ENCODE measurements around the gene USP22. TPM values are rescaled to one million over a fixed set of nuclear protein-coding genes. Genes with fewer than 3 reads are reported as not detected.

USP22 gene
- total RNA-seq, 1 experiment from 2014 or later: 167 TPM

DNA sequence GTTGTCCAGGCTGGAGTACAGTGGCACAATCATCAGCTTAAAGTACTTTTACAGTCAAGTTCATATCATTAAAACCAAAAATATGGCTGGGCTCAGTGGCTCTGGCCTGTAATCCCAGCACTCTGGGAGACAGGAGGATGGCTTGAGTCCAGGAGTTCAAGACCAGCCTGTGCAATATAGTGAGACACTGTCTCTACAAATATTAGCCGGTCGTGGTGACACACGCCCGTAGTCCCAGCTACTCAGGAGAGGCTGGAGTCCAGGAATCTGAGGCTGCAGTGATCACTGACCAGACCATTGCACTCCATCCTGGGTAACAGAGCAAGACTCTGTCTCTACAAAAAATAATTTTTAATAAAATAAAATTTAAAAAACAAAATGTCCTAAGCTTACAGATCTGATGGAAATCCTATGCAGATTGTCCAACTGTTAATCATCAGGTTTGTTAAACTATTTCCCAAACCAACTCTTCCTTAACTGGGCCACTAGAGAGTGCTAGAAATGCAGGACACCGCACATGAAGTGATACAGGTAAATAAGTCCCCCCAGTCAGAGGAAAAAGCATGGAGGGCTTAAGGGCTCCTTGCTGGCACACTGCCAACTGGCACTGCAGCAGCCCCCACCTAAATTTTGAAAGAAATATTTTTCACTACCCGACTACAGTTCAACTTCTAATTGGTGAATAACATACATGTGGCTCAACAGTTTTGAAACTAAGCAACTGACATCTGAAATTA is 2.8 kb downstream of the USP22 start:
- Histone ChIP-seq H3K9me3 (replicated peaks) (no peaks in the 10 kb centered on the region), H3K27ac (no peak overlapping the region), H3K27me3 (replicated peaks) (no peaks in the 10 kb centered on the region), H3K4me1 (replicated peaks) (peaks cover 42% of the 10 kb centered on the region), H3K4me3 (peak overlapping the region; percentile 99), H3K36me3 (peaks cover 55% of the 10 kb centered on the region)
- DNase-seq (ENCODE audit: low read depth in 1 of 2, low spot score in 2 of 2): peak in 1 of 2 experiments; percentile 34

DNA sequence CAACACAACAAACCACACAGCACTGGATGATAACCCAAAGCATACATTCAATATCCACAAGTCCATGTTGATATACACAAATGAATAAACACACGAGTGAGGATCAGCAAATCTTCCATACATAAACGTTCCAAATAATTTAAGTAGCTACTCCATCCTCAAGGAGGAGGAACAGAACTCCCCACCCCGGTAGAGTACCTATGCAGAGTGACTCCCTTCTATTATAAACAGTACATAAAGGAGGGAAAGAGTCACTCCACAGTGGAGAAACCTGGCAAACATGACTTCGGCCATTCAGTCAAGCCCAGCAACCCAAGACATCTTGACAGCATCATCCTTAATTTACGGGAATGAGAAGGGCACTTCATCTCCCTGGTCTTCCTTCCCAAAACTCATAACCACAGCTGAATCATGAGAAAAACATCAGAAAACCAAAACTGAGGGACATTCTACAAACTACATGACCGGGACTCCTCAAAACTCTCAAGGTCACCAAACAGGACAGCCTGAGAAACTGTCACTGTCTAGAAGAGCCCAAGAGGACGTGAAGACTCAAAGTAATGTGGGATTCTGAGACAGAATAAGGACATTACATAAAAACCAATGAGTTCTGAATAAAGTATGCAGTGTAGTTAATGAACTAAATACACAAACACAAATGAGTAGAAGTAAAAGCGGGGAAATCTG is 5.6 kb downstream of the USP22 start:
- no peak for DNase-seq (ENCODE audit: low read depth in 1 of 2, low spot score in 2 of 2)
- H3K27ac ChIP-seq: no peak overlapping the region
- H3K9me3 ChIP-seq (replicated peaks): no peaks in the 10 kb centered on the region
- no peak overlapping the region for H3K4me3 ChIP-seq
- no peaks in the 10 kb centered on the region for H3K27me3 ChIP-seq (replicated peaks)
- peaks cover 56% of the 10 kb centered on the region for H3K36me3 ChIP-seq
- peaks cover 59% of the 10 kb centered on the region for H3K4me1 ChIP-seq (replicated peaks)

DNA sequence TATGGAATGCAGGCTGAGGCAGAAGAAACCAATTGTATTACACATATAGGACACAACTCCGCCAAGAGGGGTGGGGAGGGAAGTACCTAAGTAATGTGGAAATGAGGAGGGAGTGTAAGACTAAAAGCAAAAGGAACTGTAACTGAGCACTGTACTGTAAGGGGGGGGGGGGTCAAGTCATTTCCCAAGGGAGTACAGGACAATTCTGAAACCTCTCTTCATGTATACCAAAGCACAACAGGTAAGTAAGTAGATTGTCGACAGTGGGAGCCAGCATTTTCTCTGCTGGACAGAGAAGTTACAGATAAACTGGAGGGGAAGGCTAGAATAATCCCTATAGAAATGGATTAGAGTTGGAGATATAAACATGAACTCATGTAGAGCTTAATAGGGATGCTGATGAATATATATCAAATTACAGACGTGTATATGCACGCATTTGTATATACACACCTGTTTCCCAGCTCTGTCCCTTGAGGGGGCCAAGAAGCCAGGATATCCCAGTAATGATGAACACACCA is 6.4 kb downstream of the USP22 start:
- Histone ChIP-seq H3K27ac (no peak overlapping the region), H3K27me3 (replicated peaks) (no peaks in the 10 kb centered on the region), H3K4me3 (no peak overlapping the region), H3K36me3 (peaks cover 57% of the 10 kb centered on the region), H3K4me1 (replicated peaks) (peaks cover 65% of the 10 kb centered on the region), H3K9me3 (replicated peaks) (no peaks in the 10 kb centered on the region)
- DNase-seq (ENCODE audit: low read depth in 1 of 2, low spot score in 2 of 2): no peak

DNA sequence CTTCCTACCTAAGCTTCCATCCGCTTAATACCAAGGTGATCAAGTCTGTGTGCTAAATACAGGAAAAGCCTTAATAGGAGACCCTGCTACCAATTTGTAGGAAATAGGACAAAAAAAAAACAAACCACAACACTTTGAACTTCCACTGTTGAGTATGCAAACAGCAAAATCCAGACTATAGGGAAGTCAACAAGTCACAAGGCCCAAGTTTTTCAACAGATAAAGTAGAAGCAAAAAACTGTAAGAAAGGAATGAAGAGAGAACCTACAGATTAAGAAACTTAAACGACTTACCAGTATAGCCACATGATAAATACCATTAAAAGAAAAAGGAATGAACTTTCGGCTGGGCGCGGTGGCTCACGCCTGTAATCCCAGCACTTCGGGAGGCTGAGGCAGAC is 7.4 kb downstream of the USP22 start:
- no peak for DNase-seq (ENCODE audit: low read depth in 1 of 2, low spot score in 2 of 2)
- H3K36me3 ChIP-seq: peaks cover 54% of the 10 kb centered on the region
- H3K27ac ChIP-seq: peak overlapping the region; percentile 72
- H3K27me3 ChIP-seq (replicated peaks): no peaks in the 10 kb centered on the region
- no peaks in the 10 kb centered on the region for H3K9me3 ChIP-seq (replicated peaks)
- H3K4me1 ChIP-seq (replicated peaks): peaks cover 59% of the 10 kb centered on the region
- no peak overlapping the region for H3K4me3 ChIP-seq

DNA sequence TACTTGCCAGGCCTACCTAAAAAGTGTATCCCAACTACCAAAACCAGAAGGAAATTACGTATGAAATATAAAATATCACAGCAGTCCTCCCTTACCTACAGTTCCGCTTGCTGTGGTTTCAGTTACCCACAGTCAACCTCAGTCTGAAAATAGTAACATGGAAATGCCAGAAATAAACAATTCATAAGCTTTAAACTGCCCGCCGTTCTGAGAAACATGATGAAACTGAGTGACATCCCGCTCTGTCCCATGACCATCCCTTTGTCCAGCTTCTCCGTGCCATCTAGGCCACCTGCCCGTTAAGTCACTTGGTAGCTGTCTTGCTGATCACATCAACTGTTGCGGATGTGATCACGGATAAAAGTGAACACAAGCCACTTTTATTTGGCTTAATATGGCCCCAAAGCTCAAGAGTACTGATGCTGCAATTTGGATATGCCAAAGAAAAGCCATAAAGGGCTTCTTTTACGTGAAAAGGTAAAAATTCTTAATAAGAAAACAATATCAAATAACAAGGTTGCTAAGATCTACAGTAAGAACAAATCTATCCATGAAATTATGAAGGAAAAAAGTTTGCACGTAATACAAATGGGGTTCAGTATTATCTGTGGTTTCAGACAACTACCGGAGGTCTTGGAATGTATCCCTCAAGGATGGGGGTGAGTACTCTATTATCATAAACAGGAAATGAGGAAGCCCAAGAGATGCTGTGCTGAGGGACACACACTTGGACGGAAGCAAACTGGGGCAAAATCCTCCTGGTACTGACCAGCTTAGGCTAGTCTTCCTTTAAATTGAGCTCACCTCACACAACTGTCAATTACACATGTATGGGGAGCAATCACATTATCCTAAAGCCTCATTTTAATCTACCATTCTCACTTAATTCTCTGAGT is 8.2 kb downstream of the USP22 start:
- Histone ChIP-seq H3K27me3 (replicated peaks) (no peaks in the 10 kb centered on the region), H3K4me3 (no peak overlapping the region), H3K9me3 (replicated peaks) (no peaks in the 10 kb centered on the region), H3K36me3 (peaks cover 55% of the 10 kb centered on the region), H3K4me1 (replicated peaks) (peaks cover 64% of the 10 kb centered on the region), H3K27ac (peak overlapping the region; percentile 72)
- DNase-seq (ENCODE audit: low read depth in 1 of 2, low spot score in 2 of 2): peak in 1 of 2 experiments; percentile 47

DNA sequence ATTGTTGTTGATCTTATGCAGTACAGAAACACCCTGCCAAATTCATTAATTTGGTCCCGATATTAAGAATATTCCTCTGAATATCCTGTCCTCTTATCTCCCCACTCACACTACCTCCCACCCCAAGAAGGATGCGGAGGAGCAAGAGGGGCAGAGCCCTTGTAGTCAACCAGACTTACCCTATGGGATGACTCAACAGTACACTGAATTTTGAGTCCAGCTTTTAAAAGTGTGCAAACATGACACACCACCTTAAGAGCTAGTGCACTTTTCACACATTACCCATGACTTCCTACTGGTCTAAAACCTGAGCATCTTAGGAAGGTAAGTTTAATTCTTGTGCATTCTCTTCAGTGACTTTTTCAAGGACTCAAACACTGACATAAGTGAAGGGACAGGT is 9.5 kb downstream of the USP22 start:
- no peaks in the 10 kb centered on the region for H3K27me3 ChIP-seq (replicated peaks)
- peaks cover 52% of the 10 kb centered on the region for H3K36me3 ChIP-seq
- H3K4me3 ChIP-seq: no peak overlapping the region
- peaks cover 76% of the 10 kb centered on the region for H3K4me1 ChIP-seq (replicated peaks)
- no peaks in the 10 kb centered on the region for H3K9me3 ChIP-seq (replicated peaks)
- H3K27ac ChIP-seq: peak overlapping the region; percentile 72; the same call in 1 of the 2 replicates
- DNase-seq (ENCODE audit: low read depth in 1 of 2, low spot score in 2 of 2): no peak

DNA sequence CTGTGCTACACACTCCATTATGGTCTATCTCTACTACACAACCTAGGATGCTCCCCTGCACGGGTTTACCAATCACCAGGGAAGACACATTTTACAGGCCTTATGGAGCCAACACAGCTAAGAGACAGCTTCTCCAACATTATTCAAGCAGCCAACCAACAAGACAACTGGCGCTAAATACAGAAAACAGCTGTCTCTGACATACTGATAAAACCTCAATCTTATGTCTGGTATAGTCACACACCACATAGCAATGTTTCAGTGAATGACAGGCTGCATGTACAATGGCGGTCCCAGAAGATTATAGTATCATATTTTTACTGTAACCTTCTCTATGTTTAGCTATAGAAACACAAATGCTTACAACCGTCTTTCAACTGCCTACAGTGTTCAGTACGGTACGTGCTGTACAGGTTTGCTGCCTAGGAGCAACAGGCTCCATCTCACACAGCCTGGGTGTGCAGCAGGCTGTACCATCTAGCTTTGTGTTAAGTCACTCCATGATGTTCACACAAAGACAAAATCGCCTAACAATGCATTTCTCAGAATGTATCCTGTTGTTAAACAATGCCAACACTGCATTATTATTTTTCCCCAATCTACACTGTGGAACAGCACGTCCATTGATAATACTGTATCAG is 10.9 kb downstream of the USP22 start:
- no peak for DNase-seq (ENCODE audit: low read depth in 1 of 2, low spot score in 2 of 2)
- Histone ChIP-seq H3K36me3 (peaks cover 52% of the 10 kb centered on the region), H3K9me3 (replicated peaks) (no peaks in the 10 kb centered on the region), H3K27ac (no peak overlapping the region), H3K27me3 (replicated peaks) (no peaks in the 10 kb centered on the region), H3K4me3 (no peak overlapping the region), H3K4me1 (replicated peaks) (peaks cover 77% of the 10 kb centered on the region)

DNA sequence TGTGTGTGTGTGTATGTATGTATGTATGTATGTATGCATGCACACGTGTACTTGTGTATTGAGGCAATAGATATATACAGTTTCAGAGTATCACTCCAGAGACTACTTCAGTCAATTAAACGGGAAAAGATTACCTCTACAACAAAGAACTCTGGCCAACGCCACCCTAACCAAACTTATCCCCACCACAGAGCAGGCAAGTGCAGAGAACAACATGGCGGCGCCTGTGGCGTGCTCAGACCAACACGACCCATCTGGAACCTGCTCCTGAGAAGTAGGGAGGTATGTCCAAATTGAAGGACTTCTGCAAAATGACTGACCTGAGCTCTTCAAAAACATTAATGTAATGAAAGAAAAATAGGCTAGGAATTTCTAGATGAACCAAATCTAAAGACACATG is 12.4 kb downstream of the USP22 start:
- Histone ChIP-seq H3K27me3 (replicated peaks) (no peaks in the 10 kb centered on the region), H3K9me3 (replicated peaks) (no peaks in the 10 kb centered on the region), H3K36me3 (peaks cover 58% of the 10 kb centered on the region), H3K27ac (peak overlapping the region; percentile 67; the same call in 1 of the 2 replicates), H3K4me1 (replicated peaks) (peaks cover 73% of the 10 kb centered on the region), H3K4me3 (no peak overlapping the region)
- no peak for DNase-seq (ENCODE audit: low read depth in 1 of 2, low spot score in 2 of 2)

DNA sequence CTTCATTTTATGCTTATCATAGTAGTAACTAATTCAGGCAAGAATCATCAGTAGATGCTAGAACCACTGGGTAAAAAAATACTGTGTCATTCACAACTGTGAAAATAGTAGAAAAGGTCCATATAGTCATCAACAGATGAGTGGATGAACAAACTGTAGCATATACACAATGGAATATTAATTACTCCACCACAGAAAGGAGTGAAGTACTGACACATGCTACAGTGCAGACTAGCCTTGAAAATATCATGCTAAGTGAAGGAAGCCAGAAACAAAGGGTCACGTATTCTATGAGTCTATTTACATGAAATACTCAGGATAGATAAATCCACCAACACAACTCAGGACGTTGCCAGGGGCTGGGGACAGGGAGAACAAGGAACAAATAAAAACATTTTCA is 13.3 kb downstream of the USP22 start:
- Histone ChIP-seq H3K4me3 (no peak overlapping the region), H3K27me3 (replicated peaks) (no peaks in the 10 kb centered on the region), H3K36me3 (peaks cover 66% of the 10 kb centered on the region), H3K27ac (peak overlapping the region; percentile 67), H3K4me1 (replicated peaks) (peaks cover 73% of the 10 kb centered on the region), H3K9me3 (replicated peaks) (no peaks in the 10 kb centered on the region)
- DNase-seq (ENCODE audit: low read depth in 1 of 2, low spot score in 2 of 2): no peak

DNA sequence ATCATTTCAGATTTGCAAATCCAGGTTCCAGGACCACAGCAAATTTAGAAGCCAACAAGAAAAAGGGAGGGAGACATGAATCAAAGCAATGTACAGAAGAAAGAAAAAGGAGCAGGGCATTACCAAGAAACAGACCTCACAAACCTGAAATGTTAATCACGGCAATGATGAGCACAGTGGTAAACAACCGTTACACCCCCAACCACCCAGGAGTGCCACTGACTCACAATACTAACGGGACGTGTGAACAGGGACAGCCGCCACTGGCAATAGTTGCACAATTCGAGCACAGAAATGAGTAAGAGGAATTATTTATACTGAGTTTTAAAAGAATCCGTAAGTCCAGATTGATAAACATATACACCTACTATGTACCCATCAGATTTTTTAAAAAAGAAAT is 13.8 kb downstream of the USP22 start:
- no peak overlapping the region for H3K4me3 ChIP-seq
- peak overlapping the region; percentile 67 for H3K27ac ChIP-seq
- DNase-seq (ENCODE audit: low read depth in 1 of 2, low spot score in 2 of 2): peak; percentile 68 to 83
- H3K4me1 ChIP-seq (replicated peaks): peaks cover 73% of the 10 kb centered on the region
- H3K36me3 ChIP-seq: peaks cover 71% of the 10 kb centered on the region
- no peaks in the 10 kb centered on the region for H3K9me3 ChIP-seq (replicated peaks)
- no peaks in the 10 kb centered on the region for H3K27me3 ChIP-seq (replicated peaks)

DNA sequence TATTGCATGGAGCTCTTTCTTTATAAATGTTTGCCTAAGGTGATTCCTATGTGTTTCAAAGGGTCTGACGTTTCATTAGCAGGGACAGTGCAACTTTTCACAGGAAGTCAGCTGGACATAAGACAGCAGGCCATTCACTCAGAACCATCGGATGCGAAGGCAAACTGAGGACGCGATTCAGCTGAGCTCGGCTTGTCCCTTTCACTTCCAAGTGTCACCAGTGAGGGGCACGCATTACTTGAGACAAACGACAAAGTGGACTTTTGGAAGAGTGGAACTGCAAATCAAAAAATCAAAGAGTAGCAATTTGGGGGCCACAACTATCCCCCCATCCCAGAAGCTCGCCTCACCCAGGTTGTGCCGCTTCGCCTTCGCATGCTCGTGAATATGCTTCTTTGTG is 14.6 kb downstream of the USP22 start:
- Histone ChIP-seq H3K4me1 (replicated peaks) (peaks cover 69% of the 10 kb centered on the region), H3K36me3 (peaks cover 76% of the 10 kb centered on the region), H3K4me3 (no peak overlapping the region), H3K9me3 (replicated peaks) (no peaks in the 10 kb centered on the region), H3K27me3 (replicated peaks) (no peaks in the 10 kb centered on the region), H3K27ac (peak overlapping the region; percentile 67)
- DNase-seq (ENCODE audit: low read depth in 1 of 2, low spot score in 2 of 2): no peak

DNA sequence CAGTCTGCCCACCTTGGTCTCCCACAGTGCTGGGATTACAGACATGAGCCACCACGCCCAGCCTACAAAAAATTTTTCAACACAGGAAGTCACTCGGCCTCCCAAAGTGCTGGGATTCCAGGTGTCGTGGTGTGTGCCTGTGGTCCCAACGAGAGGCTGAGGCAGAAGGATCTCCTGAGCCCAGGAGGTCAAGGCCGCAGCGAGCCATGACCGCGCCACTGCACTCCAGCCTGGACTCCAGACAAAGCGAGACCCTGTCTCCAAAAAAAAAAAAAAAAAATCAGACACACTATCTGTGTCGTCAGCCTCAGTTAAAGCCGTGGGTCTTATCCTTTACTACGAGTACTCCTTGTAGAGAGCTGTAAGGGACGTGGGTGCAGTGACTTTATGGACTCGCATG is 15.8 kb downstream of the USP22 start:
- Histone ChIP-seq H3K27ac (no peak overlapping the region), H3K4me3 (no peak overlapping the region), H3K36me3 (peaks cover 80% of the 10 kb centered on the region), H3K4me1 (replicated peaks) (peaks cover 59% of the 10 kb centered on the region), H3K9me3 (replicated peaks) (no peaks in the 10 kb centered on the region), H3K27me3 (replicated peaks) (no peaks in the 10 kb centered on the region)
- no peak for DNase-seq (ENCODE audit: low read depth in 1 of 2, low spot score in 2 of 2)

DNA sequence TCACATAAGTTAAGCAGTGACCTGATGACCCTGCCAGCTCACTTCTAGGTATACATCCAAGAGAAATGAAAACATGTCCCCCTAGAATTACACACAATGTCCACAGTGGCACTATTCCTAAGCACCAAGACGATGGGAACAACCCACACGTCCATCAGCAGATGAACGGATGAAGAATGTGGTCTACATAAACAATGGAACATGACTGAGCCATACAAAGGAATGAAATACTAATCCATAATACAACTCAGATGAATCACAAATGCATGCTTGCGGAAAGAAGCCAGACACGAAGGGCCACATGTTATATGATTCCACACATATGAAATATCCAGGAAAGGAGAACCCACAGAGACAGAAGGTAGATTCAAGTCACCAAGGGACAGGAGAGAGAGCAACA is 17.4 kb downstream of the USP22 start:
- Histone ChIP-seq H3K9me3 (replicated peaks) (no peaks in the 10 kb centered on the region), H3K4me1 (replicated peaks) (peaks cover 56% of the 10 kb centered on the region), H3K36me3 (peaks cover 90% of the 10 kb centered on the region), H3K27me3 (replicated peaks) (no peaks in the 10 kb centered on the region), H3K4me3 (no peak overlapping the region), H3K27ac (peak overlapping the region; percentile 33)
- peak in 1 of 2 experiments; percentile 23 for DNase-seq (ENCODE audit: low read depth in 1 of 2, low spot score in 2 of 2)

Measured in SJSA1 (cell line).